ENCODE measurements around the gene IL11. TPM values are rescaled to one million over a fixed set of nuclear protein-coding genes. Genes with fewer than 3 reads are reported as not detected.
"Not testable (repeated sequence)": the region's sequence is repeated elsewhere in the genome, so short reads cannot be mapped to it uniquely, and the experiment has no call there.

IL11 gene
- total and polyA plus RNA-seq, 2 of the 13 experiments (the other 11 are each of a cell fraction or from before 2014, with no cell fraction given), result 2.5 to 2.9 TPM

GRCh38 chr19:55407800-55408532 lies 37.7 kb upstream of the IL11 start (continued):
- peak; percentile 88; the same call in 1 of the 2 replicates for TF ChIP-seq FLYWCH1 (CRISPR knock-in tag; IDR thresholded peaks at IDR 0.05)
- TF ChIP-seq MYPOP (CRISPR knock-in tag; IDR thresholded peaks at IDR 0.05), result peak; percentile 82
- TF ChIP-seq ZNF18 (CRISPR knock-in tag; IDR thresholded peaks at IDR 0.05; ENCODE audit: insufficient replicate concordance), result peak; percentile 44
- no peak for TF ChIP-seq REXO4 (CRISPR knock-in tag; IDR thresholded peaks at IDR 0.05; ENCODE audit: borderline replicate concordance)
- peak; percentile 27; the same call in 1 of the 2 replicates for TF ChIP-seq BCL6 (CRISPR knock-in tag; IDR thresholded peaks at IDR 0.05)
- TF ChIP-seq MYC (CRISPR knock-in tag; IDR thresholded peaks at IDR 0.05; ENCODE audit: borderline replicate concordance), result peak; percentile 80; the same call in 1 of the 2 replicates
- TF ChIP-seq ZNF468 (CRISPR knock-in tag; IDR thresholded peaks at IDR 0.05), result peak; percentile 66; the same call in 1 of the 2 replicates

GRCh38 chr19:55407550-55407799 lies 37.2 kb upstream of the IL11 start, which contains the start of gene UBE2S:
UBE2S (minus strand) TSS chr19:55407788; CDS start chr19:55407589, 199 bp downstream.
- CTCF ChIA-PET (ENCODE audit: low intra/inter-chr PET ratio, low total read pairs), result not testable (repeated sequence)
- in situ Hi-C loops (cut with HindIII; ENCODE audit: extremely low pct_ligation_motif_present, low pct_unique_long_range_greater_than_20kb), result loop anchor here (5.0 kb wide), 1 partner anchor 260 kb away; the partner anchor contains the start of gene TNNT1
- peak; percentile 85 for ATAC-seq
- TF ChIP-seq PAX8 (CRISPR knock-in tag; IDR thresholded peaks at IDR 0.05; ENCODE audit: borderline replicate concordance) (0 out of 2 replicates have a peak, but pooled peaks have one; percentile 57), KMT2A (CRISPR knock-in tag; IDR thresholded peaks at IDR 0.05) (0 out of 2 replicates have a peak, but pooled peaks have one; percentile 24), ZFP1 (CRISPR knock-in tag; IDR thresholded peaks at IDR 0.05) (0 out of 2 replicates have a peak, but pooled peaks have one; percentile 38), CREB3 (CRISPR knock-in tag; IDR thresholded peaks at IDR 0.05) (0 out of 2 replicates have a peak, but pooled peaks have one; percentile 33), STAG1 (CRISPR knock-in tag; IDR thresholded peaks at IDR 0.05) (0 out of 2 replicates have a peak, but pooled peaks have one; percentile 8), KDM5A (IDR thresholded peaks at IDR 0.05; ENCODE audit: borderline replicate concordance, low read length) (0 out of 2 replicates have a peak, but pooled peaks have one; percentile 35), RAD21 (CRISPR knock-in tag; IDR thresholded peaks at IDR 0.05) (peak; percentile 20; the same call in 1 of the 2 replicates), ZNF776 (CRISPR knock-in tag; IDR thresholded peaks at IDR 0.05) (peak; percentile 89; the same call in 1 of the 2 replicates), POLR2AphosphoS5 (IDR thresholded peaks at IDR 0.05; ENCODE audit: low read depth, low read length) (peak; percentile 73; the same call in 1 of the 2 replicates), BCL3 (CRISPR knock-in tag; IDR thresholded peaks at IDR 0.05) (peak; percentile 39; the same call in 1 of the 2 replicates), MXD4 (CRISPR knock-in tag; IDR thresholded peaks at IDR 0.05) (0 out of 2 replicates have a peak, but pooled peaks have one; percentile 23)

More at GRCh38 chr19:55407550-55407799, 37.2 kb upstream of the IL11 start, which contains the start of gene UBE2S:
- Histone ChIP-seq H3K9ac (ENCODE audit: insufficient read depth, low read depth, low read length) (peak within 1 kb of the TSS; percentile 86), H3K27ac (ENCODE audit: extremely low read length, insufficient read depth, low read length) (peak within 1 kb of the TSS; percentile 68), H3K36me3 (replicated peaks in 1 of 2; ENCODE audit: control insufficient read depth in 1 of 2, insufficient read depth in 2 of 2, low read length in 2 of 2) (peaks cover 7 to 19% of the 10 kb centered on the region in 2 experiments; a peak in 4 of 5 replicates), H3K4me3 (replicated peaks in 1 of 3; ENCODE audit: insufficient read depth in 1 of 3, low read depth in 2 of 3, low read length in 3 of 3) (peak within 1 kb of the TSS; percentile 82 to 88 (median 83)), H3K4me1 (ENCODE audit: insufficient read depth, low read length) (peaks cover 26% of the 10 kb centered on the region), H3K79me2 (ENCODE audit: insufficient read depth, low read length) (peaks cover 16% of the 10 kb centered on the region), H3K4me2 (ENCODE audit: low read depth, low read length) (peak within 1 kb of the TSS; percentile 57)
- DNase-seq (ENCODE audit: low spot score); H3K9me3 ChIP-seq (ENCODE audit: low read length); FAIRE-seq; H2AFZ ChIP-seq (ENCODE audit: low read length); BruUV-seq (replicated peaks); intact Hi-C loops (cut with micrococcal nuclease; ENCODE audit: unreplicated experiment); H3K27me3 ChIP-seq (ENCODE audit: control insufficient read depth in 1 of 2, insufficient read depth in 2 of 2, low read length in 2 of 2); H4K20me1 ChIP-seq (ENCODE audit: insufficient read depth, low read length): not testable (repeated sequence)
- POLR2A ChIA-PET, result interaction anchor here (0.6 to 2.9 kb wide), 40 partner anchors 10 to 290 kb away, joined by 3 to 62 read pairs (median 5); partner anchors contain the start of genes DNAAF3, HSPBP1, ISOC2 and KMT5C
- WGBS (ENCODE audit: low lambda C conversion rate), result 0% methylated on average over 12 of the region's 36 CpGs
